GM13976 (cell line): ENCODE measurements around the gene IDE.
"Not testable (repeated sequence)": the region's sequence is repeated elsewhere in the genome, so short reads cannot be mapped to it uniquely, and the experiment has no call there.

Experiments used
- DNase-seq: peaks from one replicate; pipeline ENCODE4 v3.0.0; 2012; ENCODE audit warnings: low spot score
- in situ Hi-C: fragments of 300-500 bp; cut with MboI; formaldehyde crosslinking; loops from one replicate; pipeline ENCODE4 v1.12.0; 2022; ENCODE audit warnings: low sequenced_read_pairs, mixed read lengths, inconsistent platforms; ENCODE audit not compliant: unreplicated experiment
- TF ChIP-seq, protein P1 (sequence below): IDR thresholded peaks from 2 replicates; pipeline ENCODE4 v1.5.1; 2012; ENCODE audit warnings: borderline replicate concordance, mild to moderate bottlenecking; ENCODE audit not compliant: insufficient read depth; ENCODE audit errors: extremely low read depth, missing control alignments, control extremely low read depth

Gene IDE

DNA sequence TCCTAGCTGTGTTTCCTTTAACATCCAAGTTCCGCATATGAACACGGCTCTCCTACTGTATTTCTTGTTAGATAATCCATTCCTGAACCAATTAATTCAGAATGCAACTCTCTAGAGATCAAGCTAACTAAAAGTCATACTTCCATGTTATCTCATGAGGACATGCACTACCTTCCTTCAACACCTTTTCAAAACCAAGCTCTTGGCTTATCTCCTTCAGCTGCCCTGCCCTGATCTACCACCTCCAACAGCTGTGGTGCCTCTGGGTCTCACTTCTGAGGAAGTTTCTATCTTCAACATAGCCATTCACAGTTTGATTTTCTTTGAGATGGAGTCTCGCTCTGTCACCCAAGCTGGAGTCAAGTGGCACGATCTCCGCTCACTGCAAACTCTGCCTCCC, 109.5 kb downstream of the IDE start:
- in situ Hi-C loops = no loop called here
- TF ChIP-seq, protein P1, sequence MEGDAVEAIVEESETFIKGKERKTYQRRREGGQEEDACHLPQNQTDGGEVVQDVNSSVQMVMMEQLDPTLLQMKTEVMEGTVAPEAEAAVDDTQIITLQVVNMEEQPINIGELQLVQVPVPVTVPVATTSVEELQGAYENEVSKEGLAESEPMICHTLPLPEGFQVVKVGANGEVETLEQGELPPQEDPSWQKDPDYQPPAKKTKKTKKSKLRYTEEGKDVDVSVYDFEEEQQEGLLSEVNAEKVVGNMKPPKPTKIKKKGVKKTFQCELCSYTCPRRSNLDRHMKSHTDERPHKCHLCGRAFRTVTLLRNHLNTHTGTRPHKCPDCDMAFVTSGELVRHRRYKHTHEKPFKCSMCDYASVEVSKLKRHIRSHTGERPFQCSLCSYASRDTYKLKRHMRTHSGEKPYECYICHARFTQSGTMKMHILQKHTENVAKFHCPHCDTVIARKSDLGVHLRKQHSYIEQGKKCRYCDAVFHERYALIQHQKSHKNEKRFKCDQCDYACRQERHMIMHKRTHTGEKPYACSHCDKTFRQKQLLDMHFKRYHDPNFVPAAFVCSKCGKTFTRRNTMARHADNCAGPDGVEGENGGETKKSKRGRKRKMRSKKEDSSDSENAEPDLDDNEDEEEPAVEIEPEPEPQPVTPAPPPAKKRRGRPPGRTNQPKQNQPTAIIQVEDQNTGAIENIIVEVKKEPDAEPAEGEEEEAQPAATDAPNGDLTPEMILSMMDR = no peak

DNA sequence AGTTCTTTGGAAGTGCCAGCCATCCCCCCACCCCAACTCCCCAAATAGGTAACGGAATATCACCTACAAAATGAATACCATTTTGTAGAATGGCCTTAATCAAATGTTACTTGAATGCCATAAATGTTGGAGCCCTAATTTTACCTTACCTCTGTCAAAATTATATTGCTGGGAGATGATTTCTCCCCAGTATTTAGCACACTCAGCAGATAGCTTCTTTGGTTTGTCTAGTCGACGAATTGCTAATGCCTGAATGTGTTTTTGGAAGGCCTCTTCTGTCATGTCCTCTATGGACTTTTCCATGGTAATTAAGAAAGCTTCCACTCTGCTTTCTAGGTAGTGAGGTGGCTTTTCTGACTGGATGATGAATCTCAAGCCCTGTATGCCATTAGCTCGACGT, 110.3 kb downstream of the IDE start:
- in situ Hi-C loops = no loop called here
- DNase-seq = no peak
- TF ChIP-seq, protein P1 = no peak

More for the DNA sequence above, 109.5 kb downstream of the IDE start:
- no peak for DNase-seq

DNA sequence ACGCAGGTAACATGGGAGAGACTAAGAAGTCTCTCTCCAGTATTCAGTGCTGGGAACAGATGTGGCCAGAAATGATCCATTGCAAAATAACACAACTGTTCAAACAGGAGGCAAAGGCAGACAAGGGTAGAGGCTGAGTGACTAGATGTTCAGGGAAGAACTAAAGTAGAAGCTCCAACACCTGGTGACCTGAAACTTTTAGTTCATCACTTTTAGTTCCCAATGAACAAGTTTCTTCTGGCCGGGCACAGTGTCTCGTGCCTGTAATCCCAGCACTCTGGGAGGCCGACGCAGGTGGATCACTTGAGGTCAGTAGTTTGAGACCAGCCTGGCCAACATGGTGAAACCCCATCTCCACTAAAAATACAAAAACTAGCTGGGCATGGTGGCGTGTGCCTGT, 118.9 kb downstream of the IDE start:
- DNase-seq, in situ Hi-C loops: not testable (repeated sequence)

DNA sequence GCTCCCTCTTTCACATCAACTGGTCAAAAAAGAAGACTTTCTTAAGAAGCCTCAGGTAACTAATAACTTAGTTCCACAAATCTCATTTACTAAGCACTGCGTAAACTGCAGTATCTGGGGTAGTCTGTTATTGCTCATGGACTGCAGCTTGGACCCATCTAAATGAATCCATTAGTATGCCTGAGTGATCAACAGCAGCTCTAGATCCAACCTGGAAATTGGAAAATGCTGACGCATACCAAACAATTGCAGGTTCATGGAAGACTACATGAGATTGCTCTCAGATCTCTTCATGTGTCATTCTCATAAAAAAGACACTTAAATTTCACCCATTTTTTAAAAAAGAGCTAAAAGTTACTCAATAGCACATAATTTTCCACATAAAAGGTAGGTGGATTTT, 121.6 kb downstream of the IDE start:
- DNase-seq = no peak
- in situ Hi-C loops = no loop called here
- TF ChIP-seq, protein P1 = no peak

DNA sequence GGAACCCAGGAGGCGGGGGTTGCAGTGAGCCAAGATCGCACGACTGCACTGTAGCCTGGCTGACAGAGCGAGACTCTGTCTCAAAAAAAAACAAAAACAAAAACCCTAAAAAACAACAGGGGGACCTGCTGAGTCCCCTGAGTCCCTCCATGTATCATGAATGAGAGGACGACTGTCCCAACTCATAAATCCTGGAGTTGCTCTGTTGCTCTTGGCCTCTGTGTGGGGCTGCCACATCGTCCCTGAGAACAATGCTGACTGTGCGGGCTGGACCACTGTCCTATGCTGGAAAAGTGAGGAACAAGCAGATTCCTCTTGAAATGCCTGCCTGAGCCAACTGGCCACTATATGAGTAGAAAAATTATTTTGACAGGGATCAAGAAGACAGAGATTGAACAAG, 122.5 kb downstream of the IDE start:
- TF ChIP-seq, protein P1 = no peak
- DNase-seq = no peak
- in situ Hi-C loops = no loop called here

DNA sequence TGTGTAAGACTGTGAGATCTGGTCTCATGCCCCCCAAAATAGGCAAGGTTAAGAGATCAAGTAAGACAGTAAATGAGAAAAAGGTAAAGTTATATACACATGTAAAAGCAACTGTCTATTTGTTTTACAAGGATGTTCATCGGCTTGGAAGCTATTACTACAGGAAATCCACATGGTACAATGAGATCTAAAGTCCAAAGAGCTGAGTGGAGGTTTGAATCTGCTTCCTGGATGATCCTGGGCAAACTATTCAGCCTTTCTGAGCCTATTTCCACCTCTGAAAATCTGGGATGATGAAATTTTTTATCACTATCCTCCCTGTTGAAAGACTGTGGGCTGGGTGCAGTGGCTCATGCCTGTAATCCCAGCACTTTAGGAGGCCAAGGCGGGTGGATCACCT, 123.0 kb downstream of the IDE start:
- TF ChIP-seq, protein P1 = no peak
- no peak for DNase-seq
- in situ Hi-C loops = no loop called here

DNA sequence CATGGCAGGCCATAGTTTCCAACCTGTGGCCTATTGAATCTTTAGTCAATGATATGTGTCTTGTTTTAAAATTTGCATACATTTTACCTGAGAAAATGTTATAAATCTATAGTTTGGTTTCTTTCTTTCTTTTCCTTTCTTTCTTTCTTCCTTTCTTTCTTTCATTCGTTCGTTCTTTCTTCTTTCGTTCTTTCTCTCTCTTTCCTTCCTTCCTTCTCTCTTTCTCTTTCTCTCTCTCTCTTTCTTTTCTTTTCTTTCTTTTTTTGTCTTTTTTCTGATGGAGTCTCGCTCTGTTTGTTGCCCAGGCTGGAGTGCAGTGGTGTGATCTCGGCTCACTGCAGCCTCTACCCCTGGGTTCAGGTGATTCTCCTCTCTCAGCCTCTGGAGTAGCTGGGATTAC, 133.3 kb downstream of the IDE start:
- in situ Hi-C loops = loop anchor here (5.0 kb wide), 1 partner anchor 358 kb away; no protein-coding TSS in a partner anchor
- DNase-seq = no peak
- TF ChIP-seq, protein P1 = no peak
